Mesothelial cell of epicardium (in vitro differentiated cells): ENCODE measurements around the gene SETBP1. TPM values are rescaled to one million over a fixed set of nuclear protein-coding genes. Genes with fewer than 3 reads are reported as not detected.

ENCODE experiments used
- DNase-seq, 2 experiments: peaks; one replicate each; pipeline ENCODE4 v3.0.0; 2021; ENCODE audit warnings: low spot score in 2 of 2; ENCODE audit not compliant: unreplicated experiment in 2 of 2
- H3K27ac Mint-ChIP-seq: 2 replicates; pipeline ENCODE4 v1.8.0; 2021; ENCODE audit warnings: mixed read lengths
- H3K27me3 Mint-ChIP-seq: 2 replicates; pipeline ENCODE4 v1.8.0; 2021; ENCODE audit warnings: low read depth, mixed read lengths
- H3K36me3 Mint-ChIP-seq: 2 replicates; pipeline ENCODE4 v1.8.0; 2021; ENCODE audit warnings: mixed read lengths
- H3K4me1 Mint-ChIP-seq: 2 replicates; pipeline ENCODE4 v1.8.0; 2021; ENCODE audit warnings: mixed read lengths
- H3K4me3 Mint-ChIP-seq: 2 replicates; pipeline ENCODE4 v1.8.0; 2021; ENCODE audit warnings: mild to moderate bottlenecking, moderate library complexity, mixed read lengths
- H3K9me3 Mint-ChIP-seq: 2 replicates; pipeline ENCODE4 v1.8.0; 2021; ENCODE audit warnings: mixed read lengths
- CTCF ChIP-seq: fragments of 200-600 bp; sonication (generic); IDR thresholded peaks from one replicate; pipeline ENCODE4 v1.5.0; 2021; ENCODE audit warnings: antibody characterized with exemption; ENCODE audit not compliant: unreplicated experiment
- total RNA-seq: library from RNA; stranded (reverse); gene quantifications from 3 replicates; pipeline ENCODE4 v1.2.1, GENCODE V29; 2021

SETBP1 gene
- total RNA-seq, 1 donor from 2014 or later, result 47.7 TPM

- no peak for TF ChIP-seq CTCF
- H3K27ac Mint-ChIP-seq, result no peak overlapping the region
- no peaks in the 10 kb centered on the region for H3K36me3 Mint-ChIP-seq
- DNase-seq, result no peak
- H3K9me3 Mint-ChIP-seq, result no peaks in the 10 kb centered on the region
- peaks cover 66% of the 10 kb centered on the region for H3K4me1 Mint-ChIP-seq
- no peaks in the 10 kb centered on the region for H3K27me3 Mint-ChIP-seq
- no peak overlapping the region for H3K4me3 Mint-ChIP-seq
Observed at GRCh38 chr18:44788334-44788733, 107.6 kb downstream of the SETBP1 start.

GRCh38 chr18:44789710-44790109 lies 109.0 kb downstream of the SETBP1 start:
- H3K27me3 Mint-ChIP-seq, result no peaks in the 10 kb centered on the region
- peaks cover 73% of the 10 kb centered on the region for H3K4me1 Mint-ChIP-seq
- H3K27ac Mint-ChIP-seq, result peak overlapping the region; percentile 93
- peak overlapping the region; percentile 15 for H3K4me3 Mint-ChIP-seq
- H3K9me3 Mint-ChIP-seq, result no peaks in the 10 kb centered on the region
- peaks cover 4% of the 10 kb centered on the region for H3K36me3 Mint-ChIP-seq
- TF ChIP-seq CTCF, result no peak
- DNase-seq, result no peak

- no peak overlapping the region for H3K4me3 Mint-ChIP-seq
- DNase-seq, result no peak
- no peak overlapping the region for H3K27ac Mint-ChIP-seq
Observed at GRCh38 chr18:44790860-44791259, 110.2 kb downstream of the SETBP1 start.

GRCh38 chr18:44791520-44791919 lies 110.8 kb downstream of the SETBP1 start:
- peaks cover 67% of the 10 kb centered on the region for H3K4me1 Mint-ChIP-seq
- peaks cover 5% of the 10 kb centered on the region for H3K36me3 Mint-ChIP-seq
- peak overlapping the region; percentile 45 for H3K27ac Mint-ChIP-seq

More at GRCh38 chr18:44790860-44791259, 110.2 kb downstream of the SETBP1 start:
- Mint-ChIP-seq H3K36me3 (peaks cover 5% of the 10 kb centered on the region), H3K9me3 (no peaks in the 10 kb centered on the region), H3K27me3 (no peaks in the 10 kb centered on the region), H3K4me1 (peaks cover 71% of the 10 kb centered on the region)
- no peak for TF ChIP-seq CTCF

GRCh38 chr18:44792456-44793061 lies 111.9 kb downstream of the SETBP1 start:
- Mint-ChIP-seq H3K9me3 (no peaks in the 10 kb centered on the region), H3K27me3 (no peaks in the 10 kb centered on the region), H3K36me3 (peaks cover 5% of the 10 kb centered on the region), H3K4me1 (peaks cover 64% of the 10 kb centered on the region), H3K4me3 (no peak overlapping the region), H3K27ac (peak overlapping the region; percentile 65)
- DNase-seq, result no peak
- TF ChIP-seq CTCF, result no peak

More at GRCh38 chr18:44791520-44791919, 110.8 kb downstream of the SETBP1 start:
- TF ChIP-seq CTCF, result no peak
- Mint-ChIP-seq H3K27me3 (no peaks in the 10 kb centered on the region), H3K4me3 (no peak overlapping the region), H3K9me3 (no peaks in the 10 kb centered on the region)
- DNase-seq, result no peak
